ENCODE measurements around the gene AP3B1. TPM values are rescaled to one million over a fixed set of nuclear protein-coding genes. Genes with fewer than 3 reads are reported as not detected.
"Not testable (repeated sequence)": the region's sequence is repeated elsewhere in the genome, so short reads cannot be mapped to it uniquely, and the experiment has no call there.

The AP3B1 gene
- total and polyA plus RNA-seq, 3 donors from 2014 or later = 32.0 to 77.3 (median 74.0) TPM

DNA sequence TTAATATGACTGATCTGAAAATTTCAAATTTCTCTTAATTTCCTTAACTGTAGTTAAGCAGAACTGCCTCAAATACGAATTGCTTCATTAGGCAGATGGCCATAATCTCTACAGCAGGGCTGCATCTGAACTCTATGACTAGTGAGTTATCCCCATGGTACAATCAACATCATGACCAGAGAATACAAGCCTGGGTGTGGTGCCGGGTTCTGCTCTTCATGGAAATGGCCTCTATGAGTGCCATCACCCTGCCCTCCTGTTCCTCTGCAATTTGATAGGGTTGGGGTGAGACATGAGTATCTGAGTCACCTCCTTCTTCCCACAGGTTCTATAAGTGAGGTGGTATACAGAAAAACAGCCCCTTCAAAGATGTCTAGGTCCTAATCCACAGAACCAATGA is 235.9 kb downstream of the AP3B1 start:
- Histone ChIP-seq H3K9me3 (no peaks in the 10 kb centered on the region), H3K27me3 (no peaks in the 10 kb centered on the region), H3K4me3 (no peak overlapping the region), H3K27ac (no peak overlapping the region), H3K36me3 (ENCODE audit: low read depth, missing control alignments) (no peaks in the 10 kb centered on the region), H3K4me1 (no peaks in the 10 kb centered on the region)
- TF ChIP-seq, protein P1, sequence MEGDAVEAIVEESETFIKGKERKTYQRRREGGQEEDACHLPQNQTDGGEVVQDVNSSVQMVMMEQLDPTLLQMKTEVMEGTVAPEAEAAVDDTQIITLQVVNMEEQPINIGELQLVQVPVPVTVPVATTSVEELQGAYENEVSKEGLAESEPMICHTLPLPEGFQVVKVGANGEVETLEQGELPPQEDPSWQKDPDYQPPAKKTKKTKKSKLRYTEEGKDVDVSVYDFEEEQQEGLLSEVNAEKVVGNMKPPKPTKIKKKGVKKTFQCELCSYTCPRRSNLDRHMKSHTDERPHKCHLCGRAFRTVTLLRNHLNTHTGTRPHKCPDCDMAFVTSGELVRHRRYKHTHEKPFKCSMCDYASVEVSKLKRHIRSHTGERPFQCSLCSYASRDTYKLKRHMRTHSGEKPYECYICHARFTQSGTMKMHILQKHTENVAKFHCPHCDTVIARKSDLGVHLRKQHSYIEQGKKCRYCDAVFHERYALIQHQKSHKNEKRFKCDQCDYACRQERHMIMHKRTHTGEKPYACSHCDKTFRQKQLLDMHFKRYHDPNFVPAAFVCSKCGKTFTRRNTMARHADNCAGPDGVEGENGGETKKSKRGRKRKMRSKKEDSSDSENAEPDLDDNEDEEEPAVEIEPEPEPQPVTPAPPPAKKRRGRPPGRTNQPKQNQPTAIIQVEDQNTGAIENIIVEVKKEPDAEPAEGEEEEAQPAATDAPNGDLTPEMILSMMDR (IDR thresholded peaks at IDR 0.05) = no peak
- TF ChIP-seq POLR2A (IDR thresholded peaks at IDR 0.05) = no peak
- no peak for DNase-seq
- intact Hi-C loops (cut with DNase I; ENCODE audit: low total_unique reads) = no loop called here
- 85 to 95% methylated on average over 2 of the region's 2 CpGs for WGBS, 2 donors

DNA sequence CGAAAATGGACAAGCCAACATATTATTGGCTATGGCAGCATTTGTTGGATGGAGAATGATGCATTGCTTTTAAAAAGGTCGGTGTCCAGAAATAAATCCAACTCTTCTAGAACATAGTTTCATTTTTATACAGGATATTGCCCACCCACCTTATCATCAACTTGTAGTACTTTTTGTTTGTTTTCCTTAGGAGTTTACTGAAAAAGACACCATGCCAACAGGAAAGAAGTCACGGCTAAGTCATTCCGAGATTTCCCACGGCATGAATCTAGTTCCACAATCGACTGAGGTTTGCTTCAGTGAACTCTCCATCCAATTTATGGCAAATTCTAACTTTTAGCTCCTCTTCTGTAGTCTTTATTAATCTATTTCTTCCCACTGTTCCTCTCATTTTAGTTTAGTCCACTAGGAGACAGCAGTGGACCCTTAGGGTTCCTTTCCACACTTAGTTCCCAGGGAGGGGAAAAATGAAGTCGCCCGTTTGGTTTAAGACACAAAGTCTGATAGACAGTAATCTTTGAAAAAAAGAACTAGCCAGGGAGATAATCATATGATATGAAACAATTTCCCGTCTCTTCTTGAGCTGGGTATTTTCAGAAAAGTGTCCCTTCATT is 237.5 kb downstream of the AP3B1 start:
- intact Hi-C loops (cut with DNase I; ENCODE audit: low total_unique reads) = no loop called here
- no peaks in the 10 kb centered on the region for H3K4me1 ChIP-seq
- WGBS, 2 donors = 78 to 85% methylated on average over 9 of the region's 9 CpGs
- no peak overlapping the region for H3K4me3 ChIP-seq
- no peaks in the 10 kb centered on the region for H3K9me3 ChIP-seq
- DNase-seq = no peak
- no peak for TF ChIP-seq POLR2A (IDR thresholded peaks at IDR 0.05)
- TF ChIP-seq, protein P1 (IDR thresholded peaks at IDR 0.05) = no peak
- no peak overlapping the region for H3K27ac ChIP-seq
- no peaks in the 10 kb centered on the region for H3K27me3 ChIP-seq
- H3K36me3 ChIP-seq (ENCODE audit: low read depth, missing control alignments) = no peaks in the 10 kb centered on the region

DNA sequence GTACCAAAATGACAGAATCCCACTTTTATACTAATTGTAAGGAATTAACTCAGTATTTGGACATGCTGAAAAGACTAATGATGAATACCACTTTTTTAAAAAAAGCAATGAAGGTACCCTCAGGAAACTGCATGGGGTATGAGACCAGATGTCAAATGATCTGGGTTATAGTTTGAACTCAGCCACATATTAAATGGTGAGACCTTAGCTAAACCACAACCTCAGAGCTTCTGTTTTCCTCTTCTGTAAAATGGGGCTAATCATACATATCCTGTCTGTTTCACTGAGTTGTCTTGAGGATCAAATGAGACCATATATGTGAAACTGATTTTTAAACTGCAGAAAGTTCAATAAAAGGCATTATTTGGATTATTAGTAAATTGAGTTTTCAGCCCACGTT is 238.4 kb downstream of the AP3B1 start:
- no peak overlapping the region for H3K4me3 ChIP-seq
- no peaks in the 10 kb centered on the region for H3K27me3 ChIP-seq
- WGBS, 2 donors = 84 to 90% methylated on average over 1 of the region's 1 CpG
- H3K36me3 ChIP-seq (ENCODE audit: low read depth, missing control alignments) = no peaks in the 10 kb centered on the region
- DNase-seq = no peak
- no peaks in the 10 kb centered on the region for H3K9me3 ChIP-seq
- no peaks in the 10 kb centered on the region for H3K4me1 ChIP-seq
- intact Hi-C loops (cut with DNase I; ENCODE audit: low total_unique reads) = no loop called here
- TF ChIP-seq POLR2A (IDR thresholded peaks at IDR 0.05) = no peak
- TF ChIP-seq, protein P1 (IDR thresholded peaks at IDR 0.05) = no peak
- H3K27ac ChIP-seq = no peak overlapping the region

DNA sequence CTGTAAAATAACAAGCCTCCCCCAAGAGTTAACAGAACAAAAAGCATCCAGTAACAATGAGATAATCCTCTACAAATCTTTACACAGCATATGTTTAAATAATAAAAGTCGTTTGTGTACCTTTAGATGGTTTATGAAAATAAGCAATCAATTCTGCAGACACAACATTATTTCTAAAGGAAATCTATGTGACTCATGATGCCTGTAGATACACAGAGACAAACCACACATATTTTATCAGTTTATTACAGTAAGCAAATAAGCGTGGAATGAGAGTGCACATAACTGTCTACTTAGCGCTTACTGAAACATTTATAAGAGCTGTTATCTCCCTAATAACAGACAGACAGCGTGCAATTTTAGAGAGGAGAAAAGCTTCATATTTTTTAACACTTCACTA is 243.6 kb downstream of the AP3B1 start:
- Histone ChIP-seq H3K36me3 (ENCODE audit: low read depth, missing control alignments) (no peaks in the 10 kb centered on the region), H3K9me3 (no peaks in the 10 kb centered on the region), H3K4me3 (no peak overlapping the region), H3K27ac (no peak overlapping the region), H3K4me1 (no peaks in the 10 kb centered on the region), H3K27me3 (no peaks in the 10 kb centered on the region)
- intact Hi-C loops (cut with DNase I; ENCODE audit: low total_unique reads) = no loop called here
- no peak for TF ChIP-seq POLR2A (IDR thresholded peaks at IDR 0.05)
- TF ChIP-seq, protein P1 (IDR thresholded peaks at IDR 0.05) = no peak
- DNase-seq = no peak
- WGBS, 2 donors = 82 to 93% methylated on average over 4 of the region's 4 CpGs

DNA sequence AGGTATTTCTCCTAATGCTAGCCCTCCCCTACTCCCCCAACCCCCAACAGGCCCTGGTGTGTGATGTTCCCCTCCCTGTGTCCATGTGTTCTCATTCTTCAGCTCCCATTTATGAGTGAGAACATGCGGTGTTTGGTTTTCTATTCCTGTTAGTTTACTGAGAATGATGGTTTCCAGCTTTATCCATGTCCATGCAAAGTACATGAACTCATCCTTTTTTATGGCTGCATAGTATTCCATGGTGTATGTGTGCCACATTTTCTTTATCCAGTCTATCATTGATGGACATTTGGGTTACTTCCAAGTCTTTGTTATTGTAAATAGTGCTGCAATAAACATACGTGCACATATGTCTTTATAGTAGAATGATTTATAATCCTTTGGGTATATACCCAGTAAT is 247.7 kb downstream of the AP3B1 start:
- H3K4me1 ChIP-seq; H3K9me3 ChIP-seq; H3K27me3 ChIP-seq; DNase-seq; intact Hi-C loops (cut with DNase I; ENCODE audit: low total_unique reads); H3K36me3 ChIP-seq (ENCODE audit: low read depth, missing control alignments); H3K4me3 ChIP-seq; H3K27ac ChIP-seq: not testable (repeated sequence)
- 87 to 91% methylated on average over 2 of the region's 2 CpGs for WGBS, 2 donors

Data from testis (tissue), 3 donors.